ENCODE measurements around the gene NAT10.

The NAT10 gene

DNA sequence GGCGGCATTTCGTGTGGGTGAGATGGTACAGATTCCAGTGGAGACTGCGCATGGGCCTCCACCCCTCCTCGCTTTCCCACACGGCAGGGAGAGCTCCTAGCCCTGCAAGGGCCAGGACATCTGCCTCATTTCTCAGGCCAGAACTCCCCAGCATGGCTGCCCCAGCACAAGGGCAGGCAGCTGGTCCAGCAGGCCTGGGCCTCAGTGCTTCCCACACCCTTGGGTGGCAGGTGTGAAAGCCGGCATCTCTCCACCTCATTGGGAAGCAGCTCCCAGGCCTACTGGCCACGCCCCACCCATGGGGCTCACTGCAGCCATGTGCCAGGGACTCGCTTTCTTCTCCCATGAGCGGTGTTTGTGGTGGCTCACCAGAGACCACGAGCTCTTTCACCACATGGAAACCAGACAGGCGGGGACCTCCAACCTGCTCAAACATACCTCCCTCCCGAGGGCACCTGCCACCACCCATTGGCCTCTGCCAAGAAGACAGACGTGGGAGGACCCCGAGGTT is 79.1 kb downstream of the NAT10 start (continued):
- TF ChIP-seq ZFP3 (CRISPR knock-in tag; IDR thresholded peaks at IDR 0.05): no peak
- TF ChIP-seq ZNF70 (CRISPR knock-in tag; IDR thresholded peaks at IDR 0.05): no peak
- TF ChIP-seq ISL1 (CRISPR knock-in tag; IDR thresholded peaks at IDR 0.05): no peak
- TF ChIP-seq TOX (CRISPR knock-in tag; IDR thresholded peaks at IDR 0.05; ENCODE audit: borderline replicate concordance): no peak
- TF ChIP-seq, protein P1, sequence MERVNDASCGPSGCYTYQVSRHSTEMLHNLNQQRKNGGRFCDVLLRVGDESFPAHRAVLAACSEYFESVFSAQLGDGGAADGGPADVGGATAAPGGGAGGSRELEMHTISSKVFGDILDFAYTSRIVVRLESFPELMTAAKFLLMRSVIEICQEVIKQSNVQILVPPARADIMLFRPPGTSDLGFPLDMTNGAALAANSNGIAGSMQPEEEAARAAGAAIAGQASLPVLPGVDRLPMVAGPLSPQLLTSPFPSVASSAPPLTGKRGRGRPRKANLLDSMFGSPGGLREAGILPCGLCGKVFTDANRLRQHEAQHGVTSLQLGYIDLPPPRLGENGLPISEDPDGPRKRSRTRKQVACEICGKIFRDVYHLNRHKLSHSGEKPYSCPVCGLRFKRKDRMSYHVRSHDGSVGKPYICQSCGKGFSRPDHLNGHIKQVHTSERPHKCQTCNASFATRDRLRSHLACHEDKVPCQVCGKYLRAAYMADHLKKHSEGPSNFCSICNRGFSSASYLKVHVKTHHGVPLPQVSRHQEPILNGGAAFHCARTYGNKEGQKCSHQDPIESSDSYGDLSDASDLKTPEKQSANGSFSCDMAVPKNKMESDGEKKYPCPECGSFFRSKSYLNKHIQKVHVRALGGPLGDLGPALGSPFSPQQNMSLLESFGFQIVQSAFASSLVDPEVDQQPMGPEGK (CRISPR knock-in tag; IDR thresholded peaks at IDR 0.05; ENCODE audit: borderline replicate concordance): no peak

DNA sequence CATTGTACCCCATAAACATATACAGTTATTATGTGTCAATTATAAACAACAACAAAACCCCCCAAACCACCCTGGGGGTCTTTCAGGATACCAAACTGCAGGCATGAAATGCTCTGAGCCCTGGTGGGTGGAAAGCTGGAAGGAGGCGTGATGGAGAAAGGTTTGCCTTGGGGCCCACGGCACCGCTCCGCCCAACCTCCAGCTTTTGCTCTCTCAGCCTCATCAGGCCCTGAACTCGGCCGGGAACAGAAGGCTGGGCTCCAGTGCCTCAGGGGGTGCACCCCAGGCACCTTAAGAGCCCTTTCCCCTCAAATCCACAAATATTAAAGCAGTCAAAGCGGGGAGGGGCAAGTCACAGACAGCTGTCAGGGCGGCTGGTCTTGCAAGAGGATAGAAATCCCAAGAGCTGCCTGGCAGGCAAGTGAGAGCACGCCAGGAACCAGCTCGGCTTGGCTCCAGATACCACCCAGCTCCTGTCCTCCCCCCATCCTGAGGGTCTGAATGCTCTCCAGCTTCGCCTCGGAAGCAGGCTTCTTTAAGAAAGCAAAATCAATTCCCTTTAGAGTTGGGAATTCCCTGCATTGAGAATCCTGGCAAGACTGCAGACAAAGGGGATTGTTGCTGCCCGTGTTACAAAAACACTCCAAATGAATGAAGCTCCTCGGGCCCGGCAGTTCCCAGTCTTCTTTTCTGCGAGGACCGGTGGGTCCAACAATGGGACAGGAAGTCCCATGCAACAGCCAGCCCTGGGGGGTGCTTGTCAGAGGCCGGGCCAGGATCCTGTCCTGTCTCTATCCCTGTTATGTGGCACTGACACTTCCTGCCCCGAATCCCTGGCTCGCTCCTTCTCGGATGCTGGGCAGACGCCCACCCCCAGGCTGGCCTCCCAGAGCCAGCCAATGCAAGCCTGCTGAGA is 80.8 kb downstream of the NAT10 start:
- TF ChIP-seq ZNF565 (CRISPR knock-in tag; conservative IDR thresholded peaks at IDR 0.05; ENCODE audit: low read depth) (no peak), ZFP3 (CRISPR knock-in tag; IDR thresholded peaks at IDR 0.05) (no peak), ZNF8 (CRISPR knock-in tag; IDR thresholded peaks at IDR 0.05) (no peak), ESRRG (CRISPR knock-in tag; IDR thresholded peaks at IDR 0.05) (no peak), SNAI2 (CRISPR knock-in tag; IDR thresholded peaks at IDR 0.05) (no peak), RARB (CRISPR knock-in tag; IDR thresholded peaks at IDR 0.05) (no peak), ZFP30 (CRISPR knock-in tag; IDR thresholded peaks at IDR 0.05) (no peak), OSR1 (CRISPR knock-in tag; IDR thresholded peaks at IDR 0.05) (no peak)
- TF ChIP-seq, protein P2, sequence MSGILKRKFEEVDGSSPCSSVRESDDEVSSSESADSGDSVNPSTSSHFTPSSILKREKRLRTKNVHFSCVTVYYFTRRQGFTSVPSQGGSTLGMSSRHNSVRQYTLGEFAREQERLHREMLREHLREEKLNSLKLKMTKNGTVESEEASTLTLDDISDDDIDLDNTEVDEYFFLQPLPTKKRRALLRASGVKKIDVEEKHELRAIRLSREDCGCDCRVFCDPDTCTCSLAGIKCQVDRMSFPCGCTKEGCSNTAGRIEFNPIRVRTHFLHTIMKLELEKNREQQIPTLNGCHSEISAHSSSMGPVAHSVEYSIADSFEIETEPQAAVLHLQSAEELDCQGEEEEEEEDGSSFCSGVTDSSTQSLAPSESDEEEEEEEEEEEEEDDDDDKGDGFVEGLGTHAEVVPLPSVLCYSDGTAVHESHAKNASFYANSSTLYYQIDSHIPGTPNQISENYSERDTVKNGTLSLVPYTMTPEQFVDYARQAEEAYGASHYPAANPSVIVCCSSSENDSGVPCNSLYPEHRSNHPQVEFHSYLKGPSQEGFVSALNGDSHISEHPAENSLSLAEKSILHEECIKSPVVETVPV (CRISPR knock-in tag; IDR thresholded peaks at IDR 0.05): no peak
- TF ChIP-seq, protein P3, sequence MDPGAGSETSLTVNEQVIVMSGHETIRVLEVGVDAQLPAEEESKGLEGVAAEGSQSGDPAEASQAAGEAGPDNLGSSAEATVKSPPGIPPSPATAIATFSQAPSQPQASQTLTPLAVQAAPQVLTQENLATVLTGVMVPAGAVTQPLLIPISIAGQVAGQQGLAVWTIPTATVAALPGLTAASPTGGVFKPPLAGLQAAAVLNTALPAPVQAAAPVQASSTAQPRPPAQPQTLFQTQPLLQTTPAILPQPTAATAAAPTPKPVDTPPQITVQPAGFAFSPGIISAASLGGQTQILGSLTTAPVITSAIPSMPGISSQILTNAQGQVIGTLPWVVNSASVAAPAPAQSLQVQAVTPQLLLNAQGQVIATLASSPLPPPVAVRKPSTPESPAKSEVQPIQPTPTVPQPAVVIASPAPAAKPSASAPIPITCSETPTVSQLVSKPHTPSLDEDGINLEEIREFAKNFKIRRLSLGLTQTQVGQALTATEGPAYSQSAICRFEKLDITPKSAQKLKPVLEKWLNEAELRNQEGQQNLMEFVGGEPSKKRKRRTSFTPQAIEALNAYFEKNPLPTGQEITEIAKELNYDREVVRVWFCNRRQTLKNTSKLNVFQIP (CRISPR knock-in tag; IDR thresholded peaks at IDR 0.05; ENCODE audit: borderline replicate concordance, low read depth): no peak
- no peak for ATAC-seq

DNA sequence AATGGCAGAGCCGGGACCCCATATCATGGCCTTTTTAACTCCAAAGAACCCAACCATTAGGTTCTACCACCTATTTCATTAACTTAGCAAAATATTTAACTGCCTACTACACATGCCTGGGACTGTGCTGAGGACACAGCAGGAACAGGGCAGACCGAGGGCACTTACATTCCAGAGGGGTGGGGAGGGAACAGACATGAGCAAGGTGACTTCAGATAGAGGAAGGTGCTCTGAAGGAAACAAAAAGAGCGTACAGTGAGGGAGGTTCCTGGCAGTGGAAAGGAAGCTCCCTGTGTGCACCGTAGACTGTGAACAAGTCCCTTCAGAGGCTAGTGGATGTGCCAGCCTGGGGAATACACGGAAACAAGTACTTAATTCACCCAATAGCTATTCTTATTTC is 82.8 kb downstream of the NAT10 start:
- TF ChIP-seq, protein P4, sequence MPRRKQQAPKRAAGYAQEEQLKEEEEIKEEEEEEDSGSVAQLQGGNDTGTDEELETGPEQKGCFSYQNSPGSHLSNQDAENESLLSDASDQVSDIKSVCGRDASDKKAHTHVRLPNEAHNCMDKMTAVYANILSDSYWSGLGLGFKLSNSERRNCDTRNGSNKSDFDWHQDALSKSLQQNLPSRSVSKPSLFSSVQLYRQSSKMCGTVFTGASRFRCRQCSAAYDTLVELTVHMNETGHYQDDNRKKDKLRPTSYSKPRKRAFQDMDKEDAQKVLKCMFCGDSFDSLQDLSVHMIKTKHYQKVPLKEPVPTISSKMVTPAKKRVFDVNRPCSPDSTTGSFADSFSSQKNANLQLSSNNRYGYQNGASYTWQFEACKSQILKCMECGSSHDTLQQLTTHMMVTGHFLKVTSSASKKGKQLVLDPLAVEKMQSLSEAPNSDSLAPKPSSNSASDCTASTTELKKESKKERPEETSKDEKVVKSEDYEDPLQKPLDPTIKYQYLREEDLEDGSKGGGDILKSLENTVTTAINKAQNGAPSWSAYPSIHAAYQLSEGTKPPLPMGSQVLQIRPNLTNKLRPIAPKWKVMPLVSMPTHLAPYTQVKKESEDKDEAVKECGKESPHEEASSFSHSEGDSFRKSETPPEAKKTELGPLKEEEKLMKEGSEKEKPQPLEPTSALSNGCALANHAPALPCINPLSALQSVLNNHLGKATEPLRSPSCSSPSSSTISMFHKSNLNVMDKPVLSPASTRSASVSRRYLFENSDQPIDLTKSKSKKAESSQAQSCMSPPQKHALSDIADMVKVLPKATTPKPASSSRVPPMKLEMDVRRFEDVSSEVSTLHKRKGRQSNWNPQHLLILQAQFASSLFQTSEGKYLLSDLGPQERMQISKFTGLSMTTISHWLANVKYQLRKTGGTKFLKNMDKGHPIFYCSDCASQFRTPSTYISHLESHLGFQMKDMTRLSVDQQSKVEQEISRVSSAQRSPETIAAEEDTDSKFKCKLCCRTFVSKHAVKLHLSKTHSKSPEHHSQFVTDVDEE (CRISPR knock-in tag; IDR thresholded peaks at IDR 0.05): no peak
- TF ChIP-seq, protein P1 (CRISPR knock-in tag; IDR thresholded peaks at IDR 0.05; ENCODE audit: borderline replicate concordance): no peak
- TF ChIP-seq ZFP30 (CRISPR knock-in tag; IDR thresholded peaks at IDR 0.05) (no peak), ISL1 (CRISPR knock-in tag; IDR thresholded peaks at IDR 0.05) (no peak), TCF4 (CRISPR knock-in tag; IDR thresholded peaks at IDR 0.05; ENCODE audit: borderline replicate concordance) (no peak), TOX (CRISPR knock-in tag; IDR thresholded peaks at IDR 0.05; ENCODE audit: borderline replicate concordance) (no peak), SNAI2 (CRISPR knock-in tag; IDR thresholded peaks at IDR 0.05) (no peak), BACH2 (CRISPR knock-in tag; IDR thresholded peaks at IDR 0.05; ENCODE audit: borderline replicate concordance) (no peak), GLIS3 (CRISPR knock-in tag; IDR thresholded peaks at IDR 0.05) (no peak), ESRRG (CRISPR knock-in tag; IDR thresholded peaks at IDR 0.05) (no peak), CSDC2 (CRISPR knock-in tag; IDR thresholded peaks at IDR 0.05) (no peak), ZC3H10 (CRISPR knock-in tag; IDR thresholded peaks at IDR 0.05) (no peak)
- TF ChIP-seq, protein P5, sequence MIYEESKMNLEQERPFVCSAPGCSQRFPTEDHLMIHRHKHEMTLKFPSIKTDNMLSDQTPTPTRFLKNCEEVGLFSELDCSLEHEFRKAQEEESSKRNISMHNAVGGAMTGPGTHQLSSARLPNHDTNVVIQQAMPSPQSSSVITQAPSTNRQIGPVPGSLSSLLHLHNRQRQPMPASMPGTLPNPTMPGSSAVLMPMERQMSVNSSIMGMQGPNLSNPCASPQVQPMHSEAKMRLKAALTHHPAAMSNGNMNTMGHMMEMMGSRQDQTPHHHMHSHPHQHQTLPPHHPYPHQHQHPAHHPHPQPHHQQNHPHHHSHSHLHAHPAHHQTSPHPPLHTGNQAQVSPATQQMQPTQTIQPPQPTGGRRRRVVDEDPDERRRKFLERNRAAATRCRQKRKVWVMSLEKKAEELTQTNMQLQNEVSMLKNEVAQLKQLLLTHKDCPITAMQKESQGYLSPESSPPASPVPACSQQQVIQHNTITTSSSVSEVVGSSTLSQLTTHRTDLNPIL (CRISPR knock-in tag; IDR thresholded peaks at IDR 0.05; ENCODE audit: low read depth): no peak
- TF ChIP-seq, protein P2 (CRISPR knock-in tag; IDR thresholded peaks at IDR 0.05): no peak
- no peak for ATAC-seq
